ENCODE results near the gene TXNL4A. TPM values are rescaled to one million over a fixed set of nuclear protein-coding genes. Genes with fewer than 3 reads are reported as not detected.

Gene TXNL4A
- total RNA-seq, 1 experiment from 2014 or later = 86.6 TPM

DNA sequence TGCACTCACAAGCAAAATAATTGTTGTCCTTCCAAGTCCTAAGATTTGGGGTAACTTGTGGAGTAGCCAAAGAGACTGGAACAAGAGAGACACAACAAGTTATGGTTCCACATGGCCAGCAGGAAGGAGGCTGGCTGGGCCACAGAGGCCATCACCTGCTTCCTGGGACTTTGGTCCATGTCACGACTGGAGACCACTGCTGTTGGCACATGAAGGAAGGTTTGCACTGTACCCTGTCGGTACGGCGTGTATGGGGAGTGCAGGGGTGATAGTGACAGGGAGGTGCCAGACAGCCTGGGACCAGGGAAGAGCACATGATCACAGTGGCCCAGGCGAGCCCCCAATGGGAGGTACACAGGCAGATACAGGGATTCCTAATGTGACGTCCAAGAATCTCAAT, 52.4 kb downstream of the TXNL4A start:
- DNase-seq (ENCODE audit: low spot score) = no peak

DNA sequence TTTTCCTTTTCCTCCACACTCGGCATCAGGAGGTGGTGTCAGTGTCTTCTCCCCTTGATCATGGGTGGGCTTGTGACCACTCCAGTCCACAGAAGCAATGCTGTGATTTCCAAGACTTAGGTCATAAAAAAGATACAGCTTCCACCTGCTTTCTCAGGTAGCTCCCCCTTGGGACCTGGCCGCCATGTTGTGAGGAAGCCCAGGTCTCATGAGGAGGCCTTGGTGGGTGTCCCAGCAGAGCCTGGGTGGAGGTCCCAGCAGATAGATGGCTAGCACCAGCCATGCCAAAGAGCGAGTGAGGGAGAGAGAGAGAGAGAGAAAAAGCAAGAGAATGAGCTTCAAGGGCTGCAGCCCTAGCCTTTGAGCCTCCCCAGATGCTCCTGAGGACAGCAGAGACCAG, 52.9 kb downstream of the TXNL4A start:
- no peak for DNase-seq (ENCODE audit: low spot score)

DNA sequence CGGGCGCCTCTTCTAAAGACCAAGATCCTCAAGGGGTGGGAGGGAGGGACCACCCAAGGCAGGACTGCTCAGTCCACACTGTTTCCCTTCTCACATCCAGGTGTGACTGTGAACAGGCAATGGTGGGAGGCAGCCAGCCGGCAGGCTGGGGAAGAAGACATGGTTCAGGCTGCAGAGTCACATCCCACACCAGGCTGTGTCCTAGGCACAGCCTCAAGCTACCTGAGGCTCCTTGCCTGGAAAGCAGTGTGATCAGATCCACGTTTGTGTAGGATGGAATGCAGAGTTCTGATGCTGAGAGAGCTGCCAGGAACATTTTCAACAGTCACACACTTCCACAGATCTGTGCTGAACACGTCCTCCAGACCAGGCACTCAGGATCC, 53.3 kb downstream of the TXNL4A start:
- DNase-seq (ENCODE audit: low spot score) = no peak

DNA sequence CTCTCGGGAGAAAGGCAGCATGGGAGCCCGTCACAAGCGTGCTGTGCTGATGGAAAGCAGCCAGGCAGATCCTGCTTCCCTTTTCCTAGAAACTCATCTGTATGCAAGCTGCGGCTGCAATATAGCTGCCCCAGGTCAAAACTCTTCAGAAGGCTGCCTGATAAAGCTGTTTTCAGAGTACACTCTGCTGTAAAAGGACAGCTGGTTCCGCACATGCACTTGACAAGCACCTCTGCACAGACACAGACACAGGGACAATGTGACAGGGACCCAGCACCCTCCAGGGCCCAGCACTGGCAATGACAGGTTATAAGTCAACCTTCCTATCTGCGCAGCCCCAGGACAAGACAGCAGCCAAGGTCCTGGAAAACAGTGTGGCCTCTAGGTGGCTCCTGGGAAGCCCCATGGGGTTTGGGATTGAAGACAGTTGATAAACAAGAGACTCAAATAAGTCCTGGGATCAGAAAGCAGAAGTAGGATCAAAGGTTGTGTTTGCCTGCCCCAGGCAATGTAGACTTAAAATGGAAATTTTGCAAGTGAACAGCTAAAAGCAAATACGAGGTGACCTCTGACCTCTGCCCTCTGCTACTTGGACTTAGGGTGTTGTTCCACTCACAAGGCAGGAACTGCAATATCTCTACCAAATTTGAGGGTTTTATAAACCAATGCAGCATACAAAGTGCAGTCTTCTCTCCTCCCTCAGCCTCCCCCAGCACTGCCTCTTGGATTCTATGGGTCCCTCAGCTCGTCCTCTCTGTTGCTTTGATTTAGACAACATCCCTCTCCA, 53.9 kb downstream of the TXNL4A start:
- DNase-seq (ENCODE audit: low spot score) = no peak

DNA sequence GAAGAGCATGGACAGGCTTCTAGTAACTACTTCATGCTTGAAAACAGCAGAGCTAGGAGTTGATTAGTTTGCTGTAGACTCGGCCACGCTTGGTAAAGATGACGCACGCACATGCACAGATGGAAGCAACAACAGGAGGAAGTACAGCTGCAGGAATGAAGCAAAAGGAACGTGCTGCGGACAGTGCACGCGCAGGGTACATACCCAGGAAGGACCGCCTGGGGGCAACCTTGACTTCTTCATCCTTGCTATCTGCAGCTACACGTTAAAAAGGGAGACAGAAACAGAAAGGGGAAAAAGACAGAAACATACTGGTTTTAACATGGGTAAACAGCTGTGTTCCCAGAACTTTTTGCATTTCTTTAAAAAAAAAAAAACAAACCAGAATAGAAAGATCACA, 54.6 kb downstream of the TXNL4A start:
- no peak for DNase-seq (ENCODE audit: low spot score)

DNA sequence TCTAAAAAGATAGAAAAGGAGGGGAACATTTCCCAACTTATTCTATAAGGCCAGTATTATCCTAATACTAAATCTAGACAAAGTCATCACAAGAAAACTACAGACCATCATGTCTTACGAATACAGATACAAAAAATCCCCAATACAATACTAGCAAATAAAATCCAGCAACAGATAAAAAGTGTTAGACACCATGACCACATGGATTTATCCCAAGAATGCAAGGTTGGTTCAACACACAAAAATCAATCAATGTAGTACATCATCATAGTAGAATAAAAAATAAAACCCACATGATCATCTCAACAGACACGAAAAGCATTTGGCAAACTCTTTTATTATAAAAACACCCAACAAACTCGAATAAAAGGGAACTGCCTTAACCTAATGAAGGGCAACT, 55.5 kb downstream of the TXNL4A start:
- DNase-seq (ENCODE audit: low spot score) = no peak

DNA sequence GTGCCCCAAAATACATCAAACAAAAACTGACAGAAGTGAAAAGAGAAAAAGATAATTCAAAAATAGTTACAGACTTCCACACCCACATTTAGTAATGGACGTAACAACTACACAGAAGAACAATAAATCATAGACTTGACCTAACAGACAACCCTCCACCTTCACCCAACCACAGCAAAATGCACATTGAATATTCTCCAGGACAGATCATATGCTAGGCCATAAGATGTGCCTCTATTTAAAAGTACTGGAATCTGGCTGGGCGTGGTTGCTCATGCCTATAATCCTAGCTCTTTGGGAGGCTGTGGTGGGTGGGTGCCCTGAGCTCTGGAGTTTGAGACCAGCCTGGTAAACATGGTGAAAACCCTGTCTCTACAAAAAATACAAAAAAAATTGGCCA, 56.9 kb downstream of the TXNL4A start:
- DNase-seq (ENCODE audit: low spot score) = no peak

DNA sequence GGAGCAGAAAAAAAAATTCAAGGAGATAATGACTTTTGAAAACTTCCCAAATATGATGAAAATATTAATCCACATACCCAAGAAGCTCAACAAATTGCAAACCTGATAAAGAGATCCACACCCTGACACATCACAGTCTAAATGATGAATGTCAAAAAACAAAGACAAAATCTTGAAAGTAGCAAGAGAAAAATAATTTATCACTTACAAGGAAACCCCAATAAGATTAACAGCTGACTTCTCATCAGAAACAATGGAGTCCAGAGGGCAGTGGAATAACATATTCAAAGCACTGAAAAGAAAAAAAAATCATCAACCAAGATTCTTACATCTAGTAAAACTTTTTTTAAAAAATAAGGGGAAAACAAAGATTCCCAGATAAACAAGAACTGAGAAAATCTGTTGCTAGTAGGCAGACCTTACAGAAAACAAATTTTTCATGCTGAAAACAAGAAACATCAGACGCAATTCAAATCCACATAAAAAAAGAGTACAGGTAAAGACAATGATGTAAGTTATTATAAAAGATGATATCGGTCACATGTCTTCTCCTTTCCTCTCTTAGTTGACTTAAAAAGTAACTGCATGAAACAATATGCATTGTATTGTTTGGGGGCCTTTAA, 58.2 kb downstream of the TXNL4A start:
- no peak for DNase-seq (ENCODE audit: low spot score)

DNA sequence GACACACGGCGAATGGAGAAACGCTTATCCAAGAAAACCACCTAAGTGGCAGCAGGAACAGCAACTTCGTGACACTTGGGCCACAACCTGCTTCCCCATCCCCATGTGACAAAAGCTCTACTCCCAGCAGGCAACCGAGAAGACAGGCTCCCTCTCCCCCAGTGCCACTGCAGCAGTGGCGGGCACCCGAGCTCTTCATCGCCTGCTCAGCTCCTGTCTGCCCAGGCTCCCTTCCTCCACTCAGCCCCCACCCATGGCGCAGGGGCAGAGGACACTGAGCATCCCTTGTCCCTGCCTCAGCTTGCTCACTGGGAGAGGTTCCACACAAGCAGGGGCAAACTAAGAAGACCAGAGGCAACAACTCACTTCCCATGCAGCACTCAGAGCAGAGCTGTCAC, 59.8 kb downstream of the TXNL4A start:
- no peak for DNase-seq (ENCODE audit: low spot score)

DNA sequence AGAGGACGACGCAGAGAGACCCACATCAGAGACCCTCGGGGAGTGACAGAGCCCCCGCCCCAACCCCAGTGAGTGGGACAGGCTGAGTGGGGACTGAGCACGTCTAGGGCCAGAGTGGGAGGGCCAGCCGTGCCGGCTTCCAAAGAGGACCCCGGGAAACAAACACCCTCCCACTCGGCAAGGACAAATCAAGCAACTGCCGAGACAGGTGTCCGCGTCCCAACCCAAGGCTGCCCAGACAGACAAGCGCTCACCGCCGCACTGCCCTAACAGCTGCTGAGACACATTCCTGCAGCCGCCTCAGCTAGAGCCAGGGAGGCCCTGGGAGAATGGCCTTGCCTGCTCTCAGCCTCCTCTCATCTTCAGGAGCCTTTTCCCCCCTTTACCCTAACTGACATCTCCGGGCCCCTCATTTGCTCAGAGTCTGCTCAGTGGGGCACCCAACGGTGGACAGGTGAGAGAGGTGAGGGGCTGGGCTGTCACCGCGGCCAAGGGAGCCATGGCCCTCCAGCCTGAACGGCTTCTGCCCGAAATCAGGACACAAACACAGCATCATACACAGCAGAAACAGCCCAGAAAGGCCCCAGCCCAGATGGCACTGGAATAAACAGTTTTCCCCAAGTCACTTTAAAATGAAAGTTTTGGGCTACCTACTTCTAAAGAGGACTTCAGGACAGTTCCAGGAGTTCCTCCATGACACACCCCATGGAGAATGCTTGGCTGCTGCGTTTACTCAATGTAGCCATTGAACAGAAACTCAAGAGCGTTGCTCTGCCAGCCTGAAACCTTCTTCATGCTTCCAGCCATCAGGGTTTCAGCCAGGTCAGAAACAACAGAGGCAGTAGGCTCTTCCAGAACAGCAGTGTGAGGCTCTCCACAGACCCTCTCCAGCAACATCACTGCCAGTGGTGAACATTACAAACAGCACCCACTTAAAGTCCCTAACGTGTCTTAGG, 60.5 kb downstream of the TXNL4A start:
- DNase-seq (ENCODE audit: low spot score) = no peak

DNA sequence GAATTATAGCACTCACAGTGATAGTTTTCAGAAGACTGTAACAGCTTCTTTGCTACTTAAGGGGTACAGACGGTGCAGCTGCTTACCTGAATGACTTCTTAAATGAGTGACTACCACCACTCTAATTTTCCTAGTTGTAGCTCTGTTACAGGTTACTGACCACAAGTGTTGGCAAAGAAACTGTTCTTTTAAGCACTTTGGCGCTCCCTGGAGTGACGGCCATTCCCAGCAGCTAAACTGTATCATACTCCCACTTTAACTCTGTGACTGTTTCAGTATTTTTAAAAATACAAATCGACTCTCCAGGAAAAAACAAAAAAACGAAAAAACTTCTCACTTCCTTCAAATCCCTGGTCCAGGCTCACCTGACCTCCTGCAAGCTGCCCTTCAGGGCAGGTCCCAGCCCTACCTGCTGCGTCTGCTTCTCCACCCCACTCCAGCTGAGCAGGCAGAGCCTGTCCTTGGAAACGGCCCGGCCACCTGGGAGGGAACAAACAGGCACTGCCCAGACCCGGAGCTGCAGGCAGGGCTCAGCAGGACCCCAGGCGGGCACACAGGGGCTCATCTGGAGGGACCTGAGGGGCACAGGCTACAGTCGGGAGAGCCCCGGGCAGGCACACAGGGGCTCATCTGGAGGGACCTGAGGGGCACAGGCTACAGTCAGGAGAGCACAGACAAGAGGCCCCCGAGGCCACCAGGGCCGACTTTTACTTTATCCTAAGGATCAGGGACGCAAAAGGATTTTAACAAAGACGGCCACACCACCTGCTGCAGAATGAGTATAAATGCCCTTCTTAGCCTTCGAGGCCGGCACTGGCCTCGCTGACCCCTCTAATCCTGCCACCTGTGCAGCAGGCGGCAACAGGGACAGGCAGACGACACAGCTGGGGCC, 61.4 kb downstream of the TXNL4A start:
- DNase-seq (ENCODE audit: low spot score) = no peak

DNA sequence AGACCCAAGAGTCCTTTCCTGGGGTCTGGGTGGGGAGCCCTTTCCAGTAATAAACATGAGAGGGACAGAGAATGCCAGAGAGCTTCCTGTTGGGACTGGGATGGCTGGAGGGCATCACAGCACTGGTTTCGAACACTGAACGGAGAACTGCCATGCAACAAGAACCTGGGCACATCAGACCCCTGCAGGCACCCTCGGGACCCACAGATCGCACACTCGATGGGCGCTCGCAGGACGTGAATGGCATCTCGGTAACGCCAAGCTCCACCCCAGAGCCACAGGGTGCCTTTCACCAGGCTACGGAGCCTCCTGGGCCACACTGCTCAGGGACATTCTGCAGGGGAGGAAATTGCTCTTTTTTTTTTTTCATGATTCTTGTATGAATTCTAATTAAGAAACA, 62.1 kb downstream of the TXNL4A start:
- no peak for DNase-seq (ENCODE audit: low spot score)

DNA sequence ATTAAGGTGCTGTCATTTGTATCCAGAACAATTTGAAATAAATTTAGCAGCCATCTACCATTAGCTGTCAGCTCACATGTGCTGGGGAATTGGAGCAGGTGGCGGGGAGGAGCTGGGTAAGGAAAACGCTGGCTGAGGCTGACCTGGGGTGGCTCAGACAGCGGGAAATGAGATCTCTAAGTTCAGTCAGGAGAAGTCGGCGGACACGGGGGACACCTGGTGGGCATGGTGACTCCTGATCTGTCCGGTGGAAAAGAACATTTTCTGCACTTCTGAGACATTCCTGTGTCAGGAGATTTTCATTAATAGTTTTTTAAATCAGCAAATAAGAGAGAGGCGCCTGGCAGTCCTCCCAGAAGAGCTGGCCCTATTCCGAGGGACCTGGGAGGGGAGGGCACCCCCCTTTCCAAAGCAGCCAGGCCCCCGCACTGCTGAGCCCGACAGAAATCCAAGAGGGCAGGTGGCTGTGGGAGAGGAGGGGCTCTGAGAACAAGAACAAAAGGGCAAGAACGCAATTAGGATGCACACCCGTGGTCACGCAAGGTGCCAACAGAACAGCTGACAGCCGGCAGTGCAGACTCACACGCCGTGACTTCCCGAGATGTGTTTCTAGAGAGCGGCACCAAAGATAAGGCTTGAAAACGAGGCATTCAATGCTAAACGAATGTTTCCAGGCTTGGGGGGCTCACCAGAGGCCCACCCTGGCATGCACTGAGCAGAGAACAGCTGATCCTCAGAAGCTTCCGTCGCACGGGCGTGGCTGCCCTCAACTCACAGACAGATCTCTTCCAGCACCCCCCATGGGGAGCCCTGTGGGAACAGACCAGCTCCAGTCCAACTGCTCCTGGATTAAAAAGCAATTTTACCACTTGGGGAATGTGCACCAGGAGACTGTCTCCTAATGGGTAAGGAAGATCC, 63.3 kb downstream of the TXNL4A start:
- DNase-seq (ENCODE audit: low spot score) = no peak

DNA sequence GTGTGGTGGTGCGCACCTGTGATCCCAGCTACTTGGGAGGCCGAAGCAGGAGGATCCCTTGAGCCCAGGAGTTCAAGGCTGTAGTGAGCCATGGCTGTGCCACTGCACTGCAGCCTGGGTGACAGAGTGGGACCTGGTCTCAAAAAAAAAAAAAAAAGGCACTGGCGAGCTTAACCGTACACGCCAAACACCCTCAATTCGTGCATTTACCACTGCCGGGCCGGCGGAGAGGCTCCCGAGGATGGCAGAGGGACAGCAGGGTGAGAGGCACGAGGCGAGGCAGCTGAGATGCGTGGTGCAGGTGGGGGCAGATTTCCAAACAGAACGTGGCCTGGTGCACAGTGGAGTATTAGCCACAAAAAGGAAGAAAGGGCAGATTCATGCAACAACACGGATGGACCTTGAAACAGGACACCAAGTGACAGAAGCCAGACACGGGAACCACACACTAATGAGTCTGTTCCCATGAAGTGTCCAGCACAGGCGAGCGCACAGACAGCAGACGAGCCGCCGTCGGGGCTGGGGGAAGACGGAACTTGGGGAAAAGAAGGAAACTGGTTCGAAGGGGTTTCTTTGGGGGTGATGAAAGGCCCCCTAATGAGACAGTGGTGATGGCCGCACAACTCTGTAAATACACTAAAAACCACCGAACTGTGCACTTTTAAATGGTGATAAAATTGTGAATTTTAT, 64.3 kb downstream of the TXNL4A start:
- DNase-seq (ENCODE audit: low spot score) = no peak

DNA sequence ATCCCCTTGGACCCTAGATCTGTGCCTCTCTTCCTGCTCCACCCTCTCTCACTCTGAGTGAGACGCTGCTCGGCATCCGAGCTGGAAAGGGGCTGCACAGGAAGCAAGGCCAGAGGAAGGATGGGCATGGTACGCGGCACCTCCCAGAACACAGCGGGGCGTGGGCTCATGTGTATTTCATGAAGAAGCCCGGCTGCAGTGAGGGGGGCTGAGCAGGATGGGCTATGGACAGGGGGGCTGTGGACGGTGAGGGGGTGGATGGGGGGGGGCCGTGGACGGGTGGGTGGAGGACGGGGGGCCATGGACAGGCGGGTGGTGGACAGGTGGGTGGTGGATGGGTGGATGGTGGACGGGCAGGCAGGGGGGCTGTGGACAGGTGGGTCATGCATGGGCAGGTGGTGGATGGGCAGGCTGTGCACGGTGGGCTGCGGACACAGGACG, 65.4 kb downstream of the TXNL4A start:
- no peak for DNase-seq (ENCODE audit: low spot score)

DNA sequence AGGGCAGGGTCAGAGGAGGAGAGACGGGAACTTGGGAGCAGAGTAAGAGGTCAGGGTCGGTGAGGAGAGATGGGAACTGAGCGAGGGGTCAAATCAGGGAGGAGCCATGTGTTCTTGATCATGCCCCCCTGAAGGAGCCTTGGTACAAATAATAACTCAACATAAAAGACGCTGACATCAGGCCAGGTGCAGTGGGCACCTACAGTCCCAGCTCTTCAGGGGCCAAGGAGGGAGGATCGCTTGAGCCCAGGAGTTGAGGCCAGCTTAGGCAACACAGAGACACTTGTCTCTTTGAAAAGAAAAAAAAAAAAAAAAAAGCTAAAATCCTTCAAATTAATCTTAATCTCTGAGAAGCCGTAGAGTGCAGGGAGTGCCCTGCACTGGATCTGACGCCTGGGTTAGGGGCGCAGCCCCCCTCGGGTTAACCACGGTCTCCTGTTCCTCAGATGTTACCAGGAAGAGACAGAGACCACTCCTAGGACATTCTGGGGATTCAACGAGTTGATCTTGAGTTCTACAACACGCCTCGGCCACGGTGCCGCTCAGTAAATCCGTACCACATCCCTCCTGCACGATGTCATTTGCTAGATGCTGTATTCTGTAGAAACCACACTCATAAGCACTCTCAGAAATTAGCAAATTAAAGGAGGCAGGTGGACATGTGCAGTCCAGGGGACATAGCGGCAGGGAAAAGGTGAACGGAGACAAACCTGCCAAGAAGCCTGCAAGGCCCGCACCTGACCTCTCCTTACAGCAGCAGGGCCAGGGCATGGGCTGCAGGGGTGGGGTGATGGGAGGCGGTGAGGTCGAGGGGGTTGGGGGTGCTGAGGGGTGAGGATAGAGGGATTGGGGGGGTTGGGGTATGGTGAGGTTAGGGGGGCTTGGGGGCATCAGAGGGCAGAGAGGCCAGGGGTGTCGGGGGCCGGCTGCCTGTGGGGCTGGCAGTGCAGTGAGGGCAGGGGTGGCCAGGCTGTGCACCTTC, 66.1 kb downstream of the TXNL4A start:
- DNase-seq (ENCODE audit: low spot score) = no peak
